HG02981 (cell line): ENCODE data around the gene CORO2B.

ENCODE experiments used
- ATAC-seq: cut with Tn5 transposase; IDR thresholded peaks from one replicate; pipeline ENCODE4 v1.9.1; 2021; ENCODE audit warnings: mild to moderate bottlenecking, moderate library complexity; ENCODE audit not compliant: unreplicated experiment

CORO2B gene

GRCh38 chr15:68553994-68554720 lies 24.6 kb upstream of the CORO2B start:
- ATAC-seq = no peak

- no peak for ATAC-seq
These were observed 23.8 kb upstream of the CORO2B start for GRCh38 chr15:68554721-68555678.

- ATAC-seq = no peak
These were observed 23.1 kb upstream of the CORO2B start for GRCh38 chr15:68555679-68556037.

DNA sequence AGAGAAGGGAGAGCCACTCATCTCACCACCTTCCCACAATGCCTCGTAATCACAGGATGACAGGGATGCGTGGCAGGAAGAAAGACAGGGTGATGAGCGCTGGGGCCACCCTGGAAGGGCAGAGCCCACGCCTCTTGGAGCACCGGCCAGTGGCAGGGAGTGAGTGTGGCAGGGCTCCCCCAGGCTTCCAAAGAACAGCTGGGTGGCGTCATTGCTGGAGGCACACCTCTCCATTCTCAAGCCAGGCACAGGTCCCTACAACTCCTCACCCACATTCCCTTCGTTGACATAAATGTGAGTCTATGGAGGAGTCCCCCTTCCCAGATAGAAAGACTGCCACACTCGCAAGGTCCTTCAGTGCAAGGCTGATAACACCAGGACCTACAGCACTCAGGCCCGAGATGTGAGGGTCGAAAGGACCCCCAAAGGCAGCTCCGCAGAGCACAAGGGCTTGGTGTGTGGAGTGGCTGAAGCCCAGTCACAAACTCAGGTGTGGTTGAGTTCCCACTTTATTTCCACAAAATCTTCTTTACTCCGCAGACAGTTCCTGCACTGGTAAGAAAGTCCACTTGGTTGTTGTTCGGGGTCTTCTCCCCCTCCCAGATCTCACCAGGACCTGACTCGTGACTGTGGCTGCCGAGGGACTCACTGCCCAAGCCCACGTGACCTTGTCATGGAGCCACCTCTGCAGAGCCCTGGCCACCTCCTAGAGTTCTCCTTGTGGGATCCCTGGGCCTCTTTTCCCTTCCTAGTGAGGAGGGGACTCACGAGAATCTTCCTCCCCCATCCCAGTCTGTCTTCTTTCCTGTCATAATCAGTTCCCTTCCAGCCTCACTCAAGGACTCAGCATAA lies 22.4 kb upstream of the CORO2B start:
- no peak for ATAC-seq

- no peak for ATAC-seq
These were observed 21.1 kb upstream of the CORO2B start for GRCh38 chr15:68557469-68558317.

DNA sequence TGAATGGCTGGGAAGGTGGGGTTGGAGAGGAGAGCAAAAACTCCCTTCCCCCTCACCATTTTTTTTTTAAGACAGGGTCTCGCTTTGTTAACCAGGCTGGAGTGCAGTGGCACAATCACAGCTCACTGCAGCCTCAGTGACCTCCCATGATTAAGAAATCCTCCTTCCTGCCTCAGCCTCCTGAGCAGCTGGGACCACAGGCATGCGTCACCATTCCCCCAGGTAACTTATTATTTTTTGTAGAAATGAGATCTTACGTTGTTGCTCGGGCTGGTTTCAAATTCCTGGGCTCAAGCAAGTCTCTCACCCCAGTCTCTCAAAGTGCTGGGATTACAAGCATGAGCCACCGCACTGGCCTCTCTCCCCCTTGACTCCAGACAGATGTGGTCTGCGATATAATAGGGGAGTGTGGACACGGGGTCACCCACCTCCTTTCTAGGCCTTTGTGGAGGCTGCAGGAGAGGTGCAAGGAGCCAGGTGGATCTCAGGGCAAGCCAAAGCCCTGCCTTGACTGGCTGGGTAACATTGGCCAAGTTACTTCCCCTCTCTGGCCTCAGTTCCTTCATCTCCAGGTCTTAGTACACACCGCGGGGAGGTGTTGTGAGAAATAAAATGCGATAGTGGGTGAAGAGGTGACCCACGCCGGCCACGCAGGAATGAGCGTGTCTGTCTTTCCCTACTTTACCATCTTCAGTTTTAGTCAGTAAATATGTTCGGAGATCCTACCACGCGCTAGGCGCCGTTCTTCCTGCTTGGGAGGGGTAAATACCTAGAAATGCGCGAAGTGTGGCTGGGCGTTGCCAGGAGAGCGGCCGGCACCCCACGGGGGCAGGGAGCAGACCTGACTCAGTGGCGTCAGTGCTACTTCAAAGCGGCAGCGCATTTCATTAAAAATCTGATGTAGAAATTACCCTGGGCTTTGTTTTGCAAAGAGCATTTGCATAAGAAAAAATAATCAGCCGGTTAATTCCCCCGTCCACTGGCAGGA lies 20.2 kb upstream of the CORO2B start:
- ATAC-seq = no peak

GRCh38 chr15:68559345-68560310 lies 19.2 kb upstream of the CORO2B start:
- peak; percentile 66 for ATAC-seq

GRCh38 chr15:68560501-68561113 lies 18.2 kb upstream of the CORO2B start:
- ATAC-seq = no peak

DNA sequence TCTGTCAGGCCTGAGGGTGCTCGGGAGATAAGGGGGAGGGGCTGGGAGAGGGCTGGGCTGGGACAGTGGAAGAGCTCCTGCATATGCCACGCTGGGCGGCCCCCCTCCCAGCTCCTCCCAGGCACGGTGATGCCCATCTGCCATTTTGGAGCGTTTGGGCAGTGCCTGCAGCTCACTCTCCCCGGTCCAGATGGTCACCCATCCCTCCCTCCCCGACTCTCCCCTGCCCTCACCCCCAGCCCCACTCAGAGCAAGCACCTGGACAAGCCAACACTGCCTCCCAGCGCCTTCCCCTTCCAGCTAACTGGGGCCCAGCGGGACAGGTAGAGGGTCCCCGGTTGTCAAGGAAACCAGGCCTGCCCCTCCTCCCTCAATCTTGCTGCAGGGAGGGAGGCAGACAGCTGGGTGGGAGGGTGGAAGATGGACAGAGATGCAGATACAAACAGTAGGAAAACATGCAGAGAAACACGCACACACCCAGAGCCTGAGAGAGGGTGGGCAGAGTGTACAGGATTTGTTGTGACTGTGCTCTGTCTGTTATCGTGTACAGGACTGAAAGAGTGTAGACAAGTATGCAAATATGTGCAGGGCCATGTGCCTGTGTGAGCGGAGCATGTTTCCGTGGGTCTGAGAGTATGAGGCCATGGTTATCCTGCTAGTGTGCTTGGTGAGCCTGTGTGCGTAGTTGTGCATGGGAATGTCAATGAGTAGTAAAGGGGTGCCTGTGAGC lies 17.5 kb upstream of the CORO2B start:
- no peak for ATAC-seq

GRCh38 chr15:68561901-68562300 lies 16.9 kb upstream of the CORO2B start:
- ATAC-seq = no peak

DNA sequence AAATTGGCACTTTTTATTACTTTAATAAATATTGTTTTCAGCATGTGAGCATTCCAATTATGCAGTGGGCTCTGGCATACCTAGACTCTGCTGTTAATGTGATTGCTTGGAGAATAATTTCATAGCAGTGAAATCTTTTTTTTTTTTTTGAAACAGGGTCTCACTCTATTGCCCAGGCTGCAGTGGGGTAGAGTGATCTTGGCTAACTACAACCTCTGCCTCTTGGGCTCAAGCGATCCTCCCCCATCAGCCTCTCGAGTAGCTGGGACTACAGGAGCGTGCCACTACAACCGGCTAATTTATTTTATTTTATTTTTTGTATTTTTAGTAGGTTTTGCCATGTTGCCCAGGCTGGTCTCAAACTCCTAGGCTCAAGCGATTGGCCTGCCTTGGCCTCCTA lies 14.6 kb upstream of the CORO2B start:
- no peak for ATAC-seq

GRCh38 chr15:68565234-68565633 lies 13.6 kb upstream of the CORO2B start:
- no peak for ATAC-seq

GRCh38 chr15:68565726-68566125 lies 13.1 kb upstream of the CORO2B start:
- no peak for ATAC-seq

GRCh38 chr15:68566377-68566954 lies 12.3 kb upstream of the CORO2B start:
- no peak for ATAC-seq

DNA sequence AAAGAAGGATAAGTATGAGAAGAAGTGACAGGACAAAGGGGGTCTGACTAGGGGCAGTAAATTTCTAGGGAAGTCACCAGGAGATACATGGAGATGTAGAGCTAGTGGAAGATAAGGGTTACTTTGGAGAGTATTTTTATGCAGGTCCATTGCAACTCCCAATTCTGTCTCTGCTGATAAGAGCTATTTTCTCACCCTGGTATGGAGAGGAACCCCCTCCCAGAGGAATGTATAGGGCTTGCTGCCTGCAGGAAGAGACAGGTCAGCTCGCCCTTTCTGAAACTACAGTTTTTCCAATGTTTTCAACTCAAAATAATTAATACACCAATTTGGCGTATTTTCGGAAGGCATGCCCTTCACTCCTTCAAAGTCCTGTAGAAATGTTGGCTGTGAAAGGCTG lies 11.4 kb upstream of the CORO2B start:
- ATAC-seq = no peak

- no peak for ATAC-seq
These were observed 7.8 kb upstream of the CORO2B start for GRCh38 chr15:68570974-68571373.
